Epithelial cell of esophagus (primary cell): ENCODE measurements around the gene SOX3.

Source experiments
- DNase-seq: peaks from one replicate; pipeline ENCODE4 v3.0.0; 2010; ENCODE audit warnings: low read depth
- H3K4me3 ChIP-seq: 2 replicates; pipeline ENCODE4 v1.5.1; 2011; ENCODE audit warnings: mild to moderate bottlenecking, low read length, control low read depth
- CTCF ChIP-seq: IDR thresholded peaks from 2 replicates; pipeline ENCODE4 v1.5.1; 2011; ENCODE audit warnings: low read depth, mild to moderate bottlenecking, low read length, control low read depth, inconsistent platforms; ENCODE audit not compliant: insufficient read depth; ENCODE audit errors: missing control alignments

Gene SOX3

GRCh38 chrX:140504371-140505324 is at the start of gene SOX3:
Gene SOX3, minus strand, starts transcription at chrX:140505069. Its CDS starts 9 bp downstream, at chrX:140505060.
- no peak for DNase-seq
- TF ChIP-seq CTCF: no peak
- no peak within 1 kb of the TSS for H3K4me3 ChIP-seq

- DNase-seq: no peak
- no peak overlapping the region for H3K4me3 ChIP-seq
- no peak for TF ChIP-seq CTCF
Measured at GRCh38 chrX:140548985-140549384, 44.1 kb upstream of the SOX3 start.

GRCh38 chrX:140526171-140526570 is 21.3 kb upstream of the SOX3 start:
- no peak overlapping the region for H3K4me3 ChIP-seq
- no peak for TF ChIP-seq CTCF
- peak; percentile 44 for DNase-seq

GRCh38 chrX:140525448-140525847 is 20.6 kb upstream of the SOX3 start:
- H3K4me3 ChIP-seq: no peak overlapping the region
- no peak for TF ChIP-seq CTCF
- peak; percentile 67 for DNase-seq

DNA sequence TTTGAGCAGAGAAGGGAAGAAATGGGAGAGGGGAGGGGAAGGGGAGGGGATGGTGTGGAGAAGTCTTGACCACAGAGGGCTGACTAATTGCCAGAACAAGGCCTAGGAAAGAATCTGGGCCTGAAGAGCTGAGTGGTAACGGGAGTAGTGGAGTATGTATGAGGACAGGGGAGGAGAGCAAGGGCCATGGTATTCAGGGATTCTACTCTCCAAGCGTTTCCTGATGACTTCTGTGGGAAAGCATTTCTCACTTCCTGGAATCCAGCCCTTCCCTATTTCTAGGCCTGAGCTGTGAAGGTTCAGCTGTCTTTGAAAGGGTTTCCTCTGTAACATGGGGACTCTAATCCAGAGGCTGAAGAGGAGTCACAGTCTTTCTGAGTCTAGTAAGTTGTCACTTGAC is 19.7 kb upstream of the SOX3 start:
- no peak overlapping the region for H3K4me3 ChIP-seq
- TF ChIP-seq CTCF: no peak
- DNase-seq: peak; percentile 43

DNA sequence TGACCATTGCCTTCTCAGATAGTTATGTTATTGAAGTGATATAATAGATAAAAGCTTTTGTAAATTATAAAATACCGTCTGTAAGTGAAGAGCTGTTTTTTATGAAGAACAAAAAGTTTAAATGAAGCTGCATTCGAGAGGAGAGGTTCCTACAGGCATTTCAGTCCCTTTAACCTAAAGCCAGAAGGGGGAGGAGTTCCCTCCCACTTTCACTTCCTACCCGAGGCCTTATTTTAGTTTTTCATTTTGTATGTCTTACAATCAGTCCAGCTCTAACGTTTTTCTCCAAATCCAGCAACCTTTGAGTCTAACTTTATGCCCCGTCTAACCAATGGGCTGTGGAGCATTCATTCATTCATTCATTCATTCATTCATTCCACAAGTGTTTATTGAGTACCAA is 16.5 kb upstream of the SOX3 start:
- no peak for TF ChIP-seq CTCF
- DNase-seq: no peak
- no peak overlapping the region for H3K4me3 ChIP-seq
